ENCODE data around the gene TAOK1. TPM values are rescaled to one million over a fixed set of nuclear protein-coding genes. Genes with fewer than 3 reads are reported as not detected.

TAOK1 gene
- total and polyA plus RNA-seq, 9 of the 15 experiments (the other 6 are each of a cell fraction or from before 2014, with no cell fraction given): 3.2 to 33.1 (median 16.5) TPM

GRCh38 chr17:29591146-29591736, 201.1 kb downstream of the TAOK1 start (continued):
- TF ChIP-seq ZNF639 (CRISPR knock-in tag; conservative IDR thresholded peaks at IDR 0.05 in 1 of 2, IDR thresholded peaks at IDR 0.05 in 1 of 2) (no peak), JUND (IDR thresholded peaks at IDR 0.05; ENCODE audit: borderline replicate concordance, low read depth, low read length) (no peak), JUND (tag; IDR thresholded peaks at IDR 0.05; ENCODE audit: borderline replicate concordance, low read depth, low read length) (no peak), CBFA2T3 (IDR thresholded peaks at IDR 0.05) (no peak), ZNF354B (CRISPR knock-in tag; IDR thresholded peaks at IDR 0.05) (no peak), RBFOX2 (IDR thresholded peaks at IDR 0.05; ENCODE audit: low read depth, low read length) (peak; percentile 44; the same call in 1 of the 2 replicates), ESRRA (IDR thresholded peaks at IDR 0.05; ENCODE audit: borderline replicate concordance, low read depth) (0 out of 2 replicates have a peak, but pooled peaks have one; percentile 6), ZNF324 (CRISPR knock-in tag; IDR thresholded peaks at IDR 0.05) (no peak), ZNF41 (CRISPR knock-in tag; conservative IDR thresholded peaks at IDR 0.05) (no peak), AFF1 (IDR thresholded peaks at IDR 0.05; ENCODE audit: low read depth in 1 of 2, partially characterized antibody in 2 of 2) (no peak), CBX8 (IDR thresholded peaks at IDR 0.05; ENCODE audit: borderline replicate concordance, extremely low read depth, low read depth, low read length, poor library complexity, severe bottlenecking) (no peak), DMBX1 (CRISPR knock-in tag; IDR thresholded peaks at IDR 0.05; ENCODE audit: borderline replicate concordance) (no peak), NR2C1 (IDR thresholded peaks at IDR 0.05) (no peak), NR2C1 (tag; IDR thresholded peaks at IDR 0.05) (no peak), ZZZ3 (IDR thresholded peaks at IDR 0.05) (no peak), AFF4 (CRISPR knock-in tag; IDR thresholded peaks at IDR 0.05) (no peak), HMGN3 (IDR thresholded peaks at IDR 0.05; ENCODE audit: borderline replicate concordance, extremely low read depth, insufficient read length, low read depth, low read length) (no peak), SIN3B (IDR thresholded peaks at IDR 0.05; ENCODE audit: low read depth) (no peak)

All from K562 (cell line).